ENCODE results near the gene EYS. TPM values are rescaled to one million over a fixed set of nuclear protein-coding genes. Genes with fewer than 3 reads are reported as not detected.

Gene EYS
- total RNA-seq, 2 donors from 2014 or later, result 0.18 to 3.5 TPM

DNA sequence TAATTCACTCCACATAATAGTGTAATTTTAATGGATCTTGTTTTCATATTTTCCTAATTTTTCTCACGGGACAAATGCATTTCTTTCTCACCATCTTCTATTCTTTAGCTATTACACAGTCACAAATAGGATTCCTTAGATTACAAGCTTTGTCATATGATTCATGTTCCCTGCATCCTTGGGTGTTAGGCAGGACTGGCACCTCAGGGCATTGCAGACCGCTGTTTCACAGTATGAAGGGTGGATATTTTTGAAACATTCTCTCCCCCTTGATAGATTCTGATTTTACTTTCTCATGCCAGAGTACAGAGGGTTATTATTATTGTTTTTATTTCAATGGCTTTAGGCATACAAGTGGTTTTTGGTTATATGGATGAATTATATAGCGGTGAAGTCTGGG is 1469.0 kb downstream of the EYS start:
- H3K4me3 ChIP-seq, result no peak overlapping the region
- no peak for DNase-seq (ENCODE audit: low spot score)
- intact Hi-C loops (cut with DNase I), result no loop called here
- H3K27me3 ChIP-seq (replicated peaks; ENCODE audit: insufficient read depth), result no peaks in the 10 kb centered on the region
- no peaks in the 10 kb centered on the region for H3K36me3 ChIP-seq
- H3K4me1 ChIP-seq (replicated peaks), result no peaks in the 10 kb centered on the region
- H3K9me3 ChIP-seq, result no peaks in the 10 kb centered on the region
- no peak overlapping the region for H3K27ac ChIP-seq
- TF ChIP-seq POLR2AphosphoS5 (IDR thresholded peaks at IDR 0.05) (no peak), POLR2A (IDR thresholded peaks at IDR 0.05) (no peak)
- TF ChIP-seq, protein P1, sequence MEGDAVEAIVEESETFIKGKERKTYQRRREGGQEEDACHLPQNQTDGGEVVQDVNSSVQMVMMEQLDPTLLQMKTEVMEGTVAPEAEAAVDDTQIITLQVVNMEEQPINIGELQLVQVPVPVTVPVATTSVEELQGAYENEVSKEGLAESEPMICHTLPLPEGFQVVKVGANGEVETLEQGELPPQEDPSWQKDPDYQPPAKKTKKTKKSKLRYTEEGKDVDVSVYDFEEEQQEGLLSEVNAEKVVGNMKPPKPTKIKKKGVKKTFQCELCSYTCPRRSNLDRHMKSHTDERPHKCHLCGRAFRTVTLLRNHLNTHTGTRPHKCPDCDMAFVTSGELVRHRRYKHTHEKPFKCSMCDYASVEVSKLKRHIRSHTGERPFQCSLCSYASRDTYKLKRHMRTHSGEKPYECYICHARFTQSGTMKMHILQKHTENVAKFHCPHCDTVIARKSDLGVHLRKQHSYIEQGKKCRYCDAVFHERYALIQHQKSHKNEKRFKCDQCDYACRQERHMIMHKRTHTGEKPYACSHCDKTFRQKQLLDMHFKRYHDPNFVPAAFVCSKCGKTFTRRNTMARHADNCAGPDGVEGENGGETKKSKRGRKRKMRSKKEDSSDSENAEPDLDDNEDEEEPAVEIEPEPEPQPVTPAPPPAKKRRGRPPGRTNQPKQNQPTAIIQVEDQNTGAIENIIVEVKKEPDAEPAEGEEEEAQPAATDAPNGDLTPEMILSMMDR (IDR thresholded peaks at IDR 0.05), result no peak
- 83% methylated on average over 3 of the region's 3 CpGs for WGBS

DNA sequence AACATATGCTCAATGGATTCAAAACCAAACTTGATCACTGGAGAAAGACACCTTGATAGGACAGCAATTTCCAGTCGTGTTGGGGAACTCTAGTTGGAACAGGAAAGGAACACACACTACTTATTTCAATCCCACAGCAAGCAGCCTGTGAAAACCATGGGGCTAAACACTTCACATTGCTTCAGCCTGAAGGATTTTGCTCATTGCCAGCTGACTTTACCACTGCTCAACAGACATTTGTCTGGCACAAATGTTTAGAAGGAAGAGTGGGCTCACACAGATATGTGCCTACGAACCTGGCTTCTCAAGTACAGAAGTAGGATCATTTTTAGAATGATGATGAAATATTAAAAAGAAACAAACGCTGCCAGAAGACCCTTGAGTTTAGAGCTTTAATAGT is 1473.3 kb downstream of the EYS start:
- no peak overlapping the region for H3K27ac ChIP-seq
- H3K27me3 ChIP-seq (replicated peaks; ENCODE audit: insufficient read depth), result no peaks in the 10 kb centered on the region
- H3K4me3 ChIP-seq, result no peak overlapping the region
- H3K4me1 ChIP-seq (replicated peaks), result no peaks in the 10 kb centered on the region
- WGBS, result 52% methylated on average over 3 of the region's 3 CpGs
- DNase-seq (ENCODE audit: low spot score), result no peak
- intact Hi-C loops (cut with DNase I), result no loop called here
- TF ChIP-seq, protein P1 (IDR thresholded peaks at IDR 0.05), result no peak
- TF ChIP-seq POLR2A (IDR thresholded peaks at IDR 0.05) (no peak), POLR2AphosphoS5 (IDR thresholded peaks at IDR 0.05) (no peak)
- H3K36me3 ChIP-seq, result no peaks in the 10 kb centered on the region
- no peaks in the 10 kb centered on the region for H3K9me3 ChIP-seq

DNA sequence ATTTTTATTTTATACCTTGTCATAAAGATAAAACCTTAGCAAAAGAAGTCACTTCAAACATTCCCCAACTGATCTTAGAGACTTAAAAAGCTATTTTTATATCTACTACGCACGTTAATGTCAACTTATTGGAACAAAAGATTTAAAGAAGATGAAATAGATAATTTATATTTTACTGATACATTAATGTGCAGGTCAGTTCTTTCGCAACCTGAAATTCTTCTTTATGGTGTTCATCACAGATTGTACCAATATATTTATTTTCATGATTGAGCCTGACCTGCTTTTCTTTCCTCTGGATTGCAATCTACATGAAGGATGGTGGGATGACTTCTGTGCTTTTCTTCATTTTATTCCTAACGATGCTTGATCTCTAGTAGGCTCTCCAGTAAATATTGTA is 1475.1 kb downstream of the EYS start:
- TF ChIP-seq POLR2A (IDR thresholded peaks at IDR 0.05), result no peak
- no peak for TF ChIP-seq POLR2AphosphoS5 (IDR thresholded peaks at IDR 0.05)
- TF ChIP-seq, protein P1 (IDR thresholded peaks at IDR 0.05), result no peak
- intact Hi-C loops (cut with DNase I), result no loop called here
- Histone ChIP-seq H3K4me1 (replicated peaks) (no peaks in the 10 kb centered on the region), H3K27ac (no peak overlapping the region), H3K4me3 (no peak overlapping the region), H3K36me3 (no peaks in the 10 kb centered on the region), H3K9me3 (no peaks in the 10 kb centered on the region), H3K27me3 (replicated peaks; ENCODE audit: insufficient read depth) (no peaks in the 10 kb centered on the region)
- 46% methylated on average over 4 of the region's 4 CpGs for WGBS
- DNase-seq (ENCODE audit: low spot score), result no peak

DNA sequence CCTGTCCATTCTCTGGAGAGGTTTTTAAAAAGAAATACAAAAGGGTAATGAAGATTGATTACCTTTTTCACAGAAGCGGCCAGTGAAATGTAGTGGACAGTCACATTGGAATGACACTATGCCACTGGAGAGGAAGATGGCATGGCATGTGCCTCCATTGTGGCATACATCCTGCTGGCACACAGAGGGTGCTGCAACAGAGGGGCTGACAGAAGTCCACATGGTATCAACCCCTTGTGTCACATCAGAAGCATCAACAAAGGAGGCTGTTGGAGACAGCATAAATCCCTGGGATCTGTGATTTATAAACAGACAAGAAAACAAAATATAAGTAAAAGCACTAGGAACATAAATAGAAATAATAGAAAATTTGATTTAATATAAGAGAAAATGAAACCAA is 1476.5 kb downstream of the EYS start:
- no peaks in the 10 kb centered on the region for H3K36me3 ChIP-seq
- H3K9me3 ChIP-seq, result no peaks in the 10 kb centered on the region
- TF ChIP-seq POLR2A (IDR thresholded peaks at IDR 0.05) (no peak), POLR2AphosphoS5 (IDR thresholded peaks at IDR 0.05) (no peak)
- TF ChIP-seq, protein P1 (IDR thresholded peaks at IDR 0.05), result no peak
- H3K27me3 ChIP-seq (replicated peaks; ENCODE audit: insufficient read depth), result no peaks in the 10 kb centered on the region
- 83% methylated on average over 1 of the region's 1 CpG for WGBS
- H3K4me1 ChIP-seq (replicated peaks), result no peaks in the 10 kb centered on the region
- H3K4me3 ChIP-seq, result no peak overlapping the region
- no peak overlapping the region for H3K27ac ChIP-seq
- intact Hi-C loops (cut with DNase I), result no loop called here
- no peak for DNase-seq (ENCODE audit: low spot score)

DNA sequence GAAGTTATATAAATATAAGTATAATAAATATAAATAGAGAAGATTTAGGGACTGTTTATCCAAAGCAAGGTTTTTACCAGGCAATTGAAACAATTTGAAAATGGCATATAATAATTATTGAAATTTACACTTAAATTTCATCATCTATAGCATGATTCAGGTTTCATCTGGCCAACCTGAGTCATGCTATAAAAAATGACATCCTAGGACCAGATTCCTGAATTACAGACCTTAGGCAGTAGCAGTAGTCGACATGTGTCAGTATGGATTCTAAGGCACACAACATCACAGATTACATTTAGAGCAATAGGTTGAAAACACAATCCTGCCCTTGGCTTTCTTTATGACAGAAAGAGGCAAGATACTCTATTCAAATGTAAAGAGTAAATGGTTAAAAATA is 1479.2 kb downstream of the EYS start:
- intact Hi-C loops (cut with DNase I), result no loop called here
- H3K27ac ChIP-seq, result no peak overlapping the region
- WGBS, result 78% methylated on average over 1 of the region's 1 CpG
- no peaks in the 10 kb centered on the region for H3K36me3 ChIP-seq
- TF ChIP-seq POLR2A (IDR thresholded peaks at IDR 0.05) (no peak), POLR2AphosphoS5 (IDR thresholded peaks at IDR 0.05) (no peak)
- TF ChIP-seq, protein P1 (IDR thresholded peaks at IDR 0.05), result no peak
- H3K4me1 ChIP-seq (replicated peaks), result no peaks in the 10 kb centered on the region
- H3K27me3 ChIP-seq (replicated peaks; ENCODE audit: insufficient read depth), result no peaks in the 10 kb centered on the region
- H3K9me3 ChIP-seq, result no peaks in the 10 kb centered on the region
- no peak overlapping the region for H3K4me3 ChIP-seq
- DNase-seq (ENCODE audit: low spot score), result no peak
